BJ (cell line): ENCODE results near the gene AMACR. TPM values are rescaled to one million over a fixed set of nuclear protein-coding genes. Genes with fewer than 3 reads are reported as not detected.

Experiments
- CTCF ChIA-PET: fragments of 350-600 bp; formaldehyde crosslinking; extraction: SDS; loops from one replicate; lab custom pipeline; 2021; ENCODE audit warnings: antibody characterized with exemption, inconsistent platforms; lab: Yijun Ruan, JAX
- POLR2A ChIA-PET: fragments of 300-600 bp; sonication (Branson Sonifier 250); formaldehyde crosslinking; extraction: SDS; loops from one replicate; lab custom pipeline; 2021; ENCODE audit warnings: antibody characterized with exemption; lab: Charles Lee
- DNase-seq: peaks from one replicate; pipeline ENCODE4 v3.0.0-alpha.2; 2011; ENCODE audit warnings: low read depth
- H3K27me3 ChIP-seq: 2 replicates; pipeline ENCODE4 v1.6.0; 2011; ENCODE audit warnings: low read length; ENCODE audit not compliant: control insufficient read depth, insufficient read depth
- H3K36me3 ChIP-seq: 2 replicates; pipeline ENCODE4 v1.5.1; 2011; ENCODE audit warnings: low read length; ENCODE audit not compliant: control insufficient read depth, insufficient read depth
- H3K4me3 ChIP-seq: 2 replicates; pipeline ENCODE4 v1.5.1; 2011; ENCODE audit warnings: low read depth, mild to moderate bottlenecking, control low read depth, low read length
- polyA plus RNA-seq: library from polyadenylated mRNA; depleted of rRNA; stranded (reverse); fragments of >200 nt; gene quantifications from 2 replicates; pipeline ENCODE4 v1.2.3, GENCODE V29; 2011
- TF ChIP-seq, protein P1 (sequence below): IDR thresholded peaks from 2 replicates; pipeline ENCODE4 v1.5.1; 2011; ENCODE audit warnings: low read depth, mild to moderate bottlenecking, control low read depth, inconsistent platforms, low read length, moderate library complexity; ENCODE audit not compliant: insufficient read depth

Gene AMACR
- polyA plus RNA-seq, 1 experiment, result 7.1 TPM

DNA sequence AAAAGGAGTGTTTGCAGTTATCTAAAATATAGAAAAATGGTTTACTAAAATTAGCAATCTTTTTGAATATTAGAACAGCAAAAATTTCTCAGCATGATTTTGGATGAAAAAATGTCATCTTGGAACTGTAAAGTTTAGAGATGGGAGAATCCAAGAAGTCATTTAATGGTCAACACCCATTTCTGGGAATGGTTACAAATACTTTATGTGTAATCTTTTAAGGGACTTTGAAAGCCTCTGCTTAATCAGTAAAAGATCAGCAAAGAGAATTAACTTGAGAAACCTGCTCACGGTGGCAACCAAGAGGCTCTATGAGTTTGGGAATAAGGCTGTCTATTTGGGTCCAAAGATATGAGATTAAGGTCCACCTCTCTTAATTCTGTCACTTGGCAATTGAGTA lies 22.2 kb upstream of the AMACR start:
- POLR2A ChIA-PET, result no interaction called here
- Histone ChIP-seq H3K36me3 (no peaks in the 10 kb centered on the region), H3K4me3 (no peak overlapping the region), H3K27me3 (no peaks in the 10 kb centered on the region)
- TF ChIP-seq, protein P1, sequence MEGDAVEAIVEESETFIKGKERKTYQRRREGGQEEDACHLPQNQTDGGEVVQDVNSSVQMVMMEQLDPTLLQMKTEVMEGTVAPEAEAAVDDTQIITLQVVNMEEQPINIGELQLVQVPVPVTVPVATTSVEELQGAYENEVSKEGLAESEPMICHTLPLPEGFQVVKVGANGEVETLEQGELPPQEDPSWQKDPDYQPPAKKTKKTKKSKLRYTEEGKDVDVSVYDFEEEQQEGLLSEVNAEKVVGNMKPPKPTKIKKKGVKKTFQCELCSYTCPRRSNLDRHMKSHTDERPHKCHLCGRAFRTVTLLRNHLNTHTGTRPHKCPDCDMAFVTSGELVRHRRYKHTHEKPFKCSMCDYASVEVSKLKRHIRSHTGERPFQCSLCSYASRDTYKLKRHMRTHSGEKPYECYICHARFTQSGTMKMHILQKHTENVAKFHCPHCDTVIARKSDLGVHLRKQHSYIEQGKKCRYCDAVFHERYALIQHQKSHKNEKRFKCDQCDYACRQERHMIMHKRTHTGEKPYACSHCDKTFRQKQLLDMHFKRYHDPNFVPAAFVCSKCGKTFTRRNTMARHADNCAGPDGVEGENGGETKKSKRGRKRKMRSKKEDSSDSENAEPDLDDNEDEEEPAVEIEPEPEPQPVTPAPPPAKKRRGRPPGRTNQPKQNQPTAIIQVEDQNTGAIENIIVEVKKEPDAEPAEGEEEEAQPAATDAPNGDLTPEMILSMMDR, result no peak
- DNase-seq, result no peak
- CTCF ChIA-PET, result no interaction called here

DNA sequence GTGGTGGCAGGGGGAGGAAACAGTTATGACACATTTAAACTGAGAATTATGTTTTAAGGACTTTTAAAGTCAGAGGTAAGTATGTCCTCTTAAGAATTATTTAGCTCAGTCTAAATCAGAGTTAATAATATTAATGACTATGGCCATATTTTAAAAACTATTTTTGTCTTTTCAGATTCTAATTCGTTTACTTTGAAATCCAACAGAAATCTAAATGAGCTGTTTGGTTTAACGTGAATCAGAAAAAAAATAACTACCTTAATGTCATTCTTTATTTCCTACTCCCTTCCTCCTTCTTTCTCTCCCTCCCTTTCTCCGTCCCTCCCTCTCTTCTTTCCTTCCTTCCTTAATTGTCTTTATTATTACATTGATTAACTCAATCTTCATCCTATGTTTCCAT lies 20.5 kb upstream of the AMACR start:
- POLR2A ChIA-PET, result no interaction called here
- no peak for DNase-seq
- Histone ChIP-seq H3K36me3 (no peaks in the 10 kb centered on the region), H3K4me3 (no peak overlapping the region), H3K27me3 (no peaks in the 10 kb centered on the region)
- CTCF ChIA-PET, result no interaction called here
- TF ChIP-seq, protein P1, result no peak

DNA sequence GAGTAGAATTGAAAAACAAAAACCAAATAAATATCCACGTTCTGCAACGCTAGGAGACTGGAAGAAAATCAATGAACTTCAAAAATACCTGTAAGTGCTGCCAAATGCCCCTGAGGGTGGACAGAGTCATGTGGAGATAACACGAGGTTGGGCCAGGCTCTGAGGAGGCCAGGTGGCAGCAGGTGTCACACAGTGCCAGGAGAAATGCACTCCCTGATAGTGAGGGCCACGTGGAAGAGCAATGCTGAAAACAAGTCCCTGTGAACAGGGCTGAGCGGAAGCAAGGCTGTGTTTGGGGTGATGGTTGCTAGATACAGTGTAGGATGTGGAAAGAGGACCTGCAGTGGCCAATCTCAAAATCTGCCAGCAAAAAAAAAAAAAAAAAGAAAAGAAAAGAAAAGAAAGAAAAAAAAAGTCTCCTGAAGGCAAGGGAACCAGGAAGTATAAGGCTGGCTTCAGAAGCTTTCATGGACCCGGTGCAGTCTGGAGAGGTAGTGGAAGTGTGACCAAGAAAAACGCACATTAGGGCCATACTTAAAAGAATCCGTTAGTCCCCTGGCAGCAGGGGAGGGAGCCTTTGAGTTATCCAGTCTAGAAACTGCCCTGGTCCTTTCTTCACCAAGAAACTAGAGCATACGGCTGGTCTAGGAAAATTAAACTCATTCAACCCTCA lies 18.4 kb upstream of the AMACR start:
- Histone ChIP-seq H3K36me3 (no peaks in the 10 kb centered on the region), H3K4me3 (no peak overlapping the region), H3K27me3 (no peaks in the 10 kb centered on the region)
- no peak for DNase-seq
- ChIA-PET CTCF (interaction anchor here (1.8 kb wide), 1 partner anchor 11 kb away, joined by 12 read pairs; no protein-coding TSS in a partner anchor), POLR2A (no interaction called here)
- TF ChIP-seq, protein P1, result no peak

DNA sequence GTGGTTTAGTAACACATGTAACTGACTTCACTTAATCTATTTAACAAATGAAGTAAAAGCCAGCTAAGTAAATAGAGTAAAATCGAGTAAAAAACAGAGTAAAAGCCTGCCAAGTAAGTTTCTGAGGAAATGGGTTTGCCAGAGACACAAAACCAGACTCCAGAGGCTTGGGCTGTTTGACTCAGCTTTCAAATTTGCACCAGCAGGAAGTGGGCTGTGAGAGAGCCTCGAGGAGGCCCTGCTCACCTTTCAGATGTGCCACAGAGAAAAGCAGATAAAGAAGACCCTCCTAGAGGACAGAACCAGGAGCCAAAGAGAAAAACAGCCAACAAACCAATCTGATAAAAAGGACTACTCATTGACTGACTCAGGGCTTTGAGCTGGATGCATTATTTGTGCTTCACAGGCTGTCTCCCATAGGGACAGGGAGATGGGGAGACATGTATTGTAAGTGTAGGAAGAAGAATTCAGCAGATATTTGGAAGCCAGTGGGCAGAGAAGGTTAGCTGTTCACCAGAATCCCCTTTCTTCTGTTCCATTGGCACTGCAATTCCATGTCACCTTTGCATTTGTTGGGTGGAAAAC lies 14.4 kb upstream of the AMACR start:
- no peak for DNase-seq
- POLR2A ChIA-PET, result no interaction called here

DNA sequence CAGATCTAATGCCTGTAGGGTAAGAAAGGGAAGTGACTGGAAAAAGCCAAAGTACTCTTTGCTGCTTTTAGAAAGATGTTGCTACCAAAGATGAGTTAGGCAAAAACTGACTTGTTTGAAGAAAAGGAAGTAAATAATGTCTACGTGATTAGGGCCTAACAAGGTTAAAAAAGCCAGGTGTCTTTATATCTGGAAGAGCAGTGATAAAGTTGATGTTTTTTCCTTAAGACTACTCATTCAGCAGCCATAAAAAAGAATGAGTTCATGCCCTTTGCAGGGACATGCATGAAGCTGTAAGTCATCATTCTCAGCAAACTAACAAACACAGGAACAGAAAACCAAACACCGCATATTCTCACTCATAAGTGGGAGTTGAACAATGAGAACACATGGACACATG lies 13.5 kb upstream of the AMACR start:
- POLR2A ChIA-PET, result no interaction called here

More for the DNA sequence above, 14.4 kb upstream of the AMACR start:
- Histone ChIP-seq H3K36me3 (no peaks in the 10 kb centered on the region), H3K4me3 (no peak overlapping the region), H3K27me3 (no peaks in the 10 kb centered on the region)
- CTCF ChIA-PET, result interaction anchor here (1.2 kb wide), 1 partner anchor 9 kb away, joined by 3 read pairs; no protein-coding TSS in a partner anchor
- TF ChIP-seq, protein P1, result no peak

More for the DNA sequence above, 13.5 kb upstream of the AMACR start:
- TF ChIP-seq, protein P1, result no peak
- Histone ChIP-seq H3K27me3 (no peaks in the 10 kb centered on the region), H3K4me3 (no peak overlapping the region), H3K36me3 (no peaks in the 10 kb centered on the region)
- no peak for DNase-seq
- CTCF ChIA-PET, result interaction anchor here (1.5 kb wide), 1 partner anchor 15 kb away, joined by 4 read pairs; no protein-coding TSS in a partner anchor
